IMR-90 (cell line): Measurements from ENCODE around the gene ADAMTS20. TPM values are rescaled to one million over a fixed set of nuclear protein-coding genes. Genes with fewer than 3 reads are reported as not detected.

ENCODE experiments used
- ATAC-seq: fragments of 200-7000 bp; cut with Tn5 transposase; 2 replicates; pipeline ENCODE4 v1.9.1; 2020; ENCODE audit warnings: low read depth, mild to moderate bottlenecking, moderate library complexity
- BruUV-seq: library from RNA; stranded (reverse); fragments of 400-500 nt; replicated peaks from 2 replicates; lab custom pipeline; 2021; lab: Mats Ljungman, UMichigan
- CTCF ChIA-PET: fragments of 300-600 bp; formaldehyde crosslinking; extraction: SDS; loops from one replicate; lab custom pipeline; 2021; ENCODE audit warnings: antibody characterized with exemption; lab: Yijun Ruan, JAX
- POLR2A ChIA-PET: fragments of 300-600 bp; sonication (Branson Sonifier 250); formaldehyde crosslinking; loops from one replicate; lab custom pipeline; 2022; ENCODE audit warnings: antibody characterized with exemption; ENCODE audit not compliant: unreplicated experiment; lab: Charles Lee
- DNase-seq: peaks from one replicate; pipeline ENCODE4 v3.0.0; 2013
- H2AFZ ChIP-seq: replicated peaks from 2 replicates; pipeline ENCODE3; 2013; ENCODE audit warnings: low read length, mild to moderate bottlenecking; ENCODE audit not compliant: poor library complexity
- H2AK5ac ChIP-seq: 2 replicates; pipeline ENCODE4 v1.6.1; 2013; ENCODE audit warnings: low read depth, low read length, inconsistent platforms
- H2AK9ac ChIP-seq: replicated peaks from 2 replicates; pipeline ENCODE3; 2013; ENCODE audit warnings: mild to moderate bottlenecking, low read depth, low read length, moderate library complexity; ENCODE audit not compliant: poor library complexity
- H2BK120ac ChIP-seq: 2 replicates; pipeline ENCODE4 v1.6.1; 2013; ENCODE audit warnings: low read depth, low read length, inconsistent platforms
- H2BK15ac ChIP-seq: 3 replicates; pipeline ENCODE4 v1.6.1; 2013; ENCODE audit warnings: low read depth, low read length, inconsistent platforms
- H2BK20ac ChIP-seq: 2 replicates; pipeline ENCODE4 v1.6.1; 2013; ENCODE audit warnings: low read depth, mild to moderate bottlenecking, inconsistent platforms, low read length, moderate library complexity
- H2BK5ac ChIP-seq: 2 replicates; pipeline ENCODE4 v1.6.1; 2013; ENCODE audit warnings: mild to moderate bottlenecking, low read depth, low read length, inconsistent platforms; ENCODE audit not compliant: poor library complexity, severe bottlenecking
- H3K14ac ChIP-seq: replicated peaks from 2 replicates; pipeline ENCODE4 v1.6.1; 2013; ENCODE audit warnings: low read depth, low read length, inconsistent platforms
- H3K18ac ChIP-seq: 2 replicates; pipeline ENCODE4 v1.6.1; 2013; ENCODE audit warnings: low read depth, low read length, control low read depth
- H3K23ac ChIP-seq: 2 replicates; pipeline ENCODE4 v1.6.1; 2013; ENCODE audit warnings: low read depth, low read length, inconsistent platforms
- H3K27ac ChIP-seq: 2 replicates; pipeline ENCODE4 v1.5.1; 2013; ENCODE audit warnings: mild to moderate bottlenecking, control low read depth, low read length; ENCODE audit not compliant: insufficient read depth
- H3K27me3 ChIP-seq: 2 replicates; pipeline ENCODE4 v1.6.1; 2013; ENCODE audit warnings: low read length; ENCODE audit not compliant: control insufficient read depth, insufficient read depth
- H3K36me3 ChIP-seq: 2 replicates; pipeline ENCODE4 v1.6.1; 2013; ENCODE audit warnings: low read length, mixed read lengths; ENCODE audit not compliant: control insufficient read depth, insufficient read depth
- H3K4ac ChIP-seq: 2 replicates; pipeline ENCODE4 v1.6.1; 2013; ENCODE audit warnings: low read depth, low read length, inconsistent platforms
- H3K4me1 ChIP-seq: 2 replicates; pipeline ENCODE4 v1.6.1; 2013; ENCODE audit warnings: low read length, mixed read lengths; ENCODE audit not compliant: control insufficient read depth, insufficient read depth
- H3K4me2 ChIP-seq: 2 replicates; pipeline ENCODE4 v1.6.1; 2013; ENCODE audit warnings: low read depth, mild to moderate bottlenecking, control low read depth, low read length, moderate library complexity
- H3K4me3 ChIP-seq: 2 replicates; pipeline ENCODE4 v1.5.1; 2013; ENCODE audit warnings: low read depth, mild to moderate bottlenecking, control low read depth, low read length, moderate library complexity; ENCODE audit not compliant: insufficient read depth
- H3K56ac ChIP-seq: 2 replicates; pipeline ENCODE4 v1.6.1; 2013; ENCODE audit warnings: low read length, inconsistent platforms; ENCODE audit not compliant: insufficient read depth; ENCODE audit errors: extremely low read depth
- H3K79me1 ChIP-seq, 2 experiments: 2 replicates each; pipeline ENCODE4 v1.6.1; 2013; ENCODE audit warnings: low read length in 2 of 2, inconsistent platforms in 1 of 2, low read depth in 1 of 2
- H3K9ac ChIP-seq: 2 replicates; pipeline ENCODE4 v1.6.1; 2013; ENCODE audit warnings: low read depth, low read length, control low read depth
- H3K9me1 ChIP-seq: 2 replicates; pipeline ENCODE4 v1.6.1; 2013; ENCODE audit warnings: low read length, inconsistent platforms; ENCODE audit not compliant: insufficient read depth
- H3K9me3 ChIP-seq: 2 replicates; pipeline ENCODE4 v1.6.1; 2013; ENCODE audit warnings: low read length; ENCODE audit not compliant: control insufficient read depth, insufficient read depth
- H4K20me1 ChIP-seq: 2 replicates; pipeline ENCODE4 v1.6.1; 2013; ENCODE audit warnings: low read length, inconsistent platforms; ENCODE audit not compliant: insufficient read depth
- H4K5ac ChIP-seq: 2 replicates; pipeline ENCODE4 v1.6.1; 2013; ENCODE audit warnings: mild to moderate bottlenecking, low read depth, low read length, control low read depth
- H4K8ac ChIP-seq, 2 experiments: 2 replicates each; pipeline ENCODE4 v1.6.1; 2013; ENCODE audit warnings: low read depth in 2 of 2, low read length in 2 of 2, control low read depth in 1 of 2, inconsistent platforms in 1 of 2
- H4K91ac ChIP-seq: 2 replicates; pipeline ENCODE4 v1.6.1; 2013; ENCODE audit warnings: low read depth, low read length, inconsistent platforms; ENCODE audit not compliant: insufficient read depth
- BHLHE40 ChIP-seq: fragments of 150-350 bp; IDR thresholded peaks from 2 replicates; pipeline ENCODE4 v1.6.1; 2016; ENCODE audit warnings: mild to moderate bottlenecking, low read depth, low read length
- ELK1 ChIP-seq: fragments of 150-350 bp; IDR thresholded peaks from 2 replicates; pipeline ENCODE4 v1.6.1; 2016; ENCODE audit warnings: low read depth, mild to moderate bottlenecking, low read length, moderate library complexity, borderline replicate concordance
- FOS ChIP-seq: fragments of 150-350 bp; IDR thresholded peaks from 2 replicates; pipeline ENCODE4 v1.6.1; 2016; ENCODE audit warnings: low read depth, low read length
- MAFK ChIP-seq: IDR thresholded peaks from 2 replicates; pipeline ENCODE4 v1.6.1; 2012; ENCODE audit warnings: low read depth, low read length, improper control_type of control experiment
- MXI1 ChIP-seq: IDR thresholded peaks from 2 replicates; pipeline ENCODE4 v1.6.1; 2012; ENCODE audit warnings: low read depth, mild to moderate bottlenecking, low read length, moderate library complexity, borderline replicate concordance
- NFE2L2 ChIP-seq: fragments of 150-350 bp; IDR thresholded peaks from 2 replicates; pipeline ENCODE4 v1.6.1; 2016; ENCODE audit warnings: low read depth, mild to moderate bottlenecking, low read length
- POLR2A ChIP-seq: IDR thresholded peaks from 2 replicates; pipeline ENCODE4 v1.6.1; 2012; ENCODE audit warnings: mild to moderate bottlenecking, low read depth, low read length
- WGBS, 2 experiments: methylation state at CpG; one replicate each; pipeline versions ENCODE4 v1.1.5 to v1.1.7; 2013; ENCODE audit warnings: missing lambda C conversion rate in 2 of 2; ENCODE audit not compliant: insufficient read length in 1 of 2; ENCODE audit errors: extremely low coverage in 2 of 2; 5-methylcytosine and 5-hydroxymethylcytosine counted together
- dilution Hi-C: fragments of 300-500 bp; cut with HindIII; formaldehyde crosslinking; loops from one replicate; pipeline ENCODE4 v1.14.3; 2018; ENCODE audit warnings: low sequenced_read_pairs; ENCODE audit not compliant: unreplicated experiment
- in situ Hi-C: fragments of 300-500 bp; cut with MboI; formaldehyde crosslinking; loops from 3 replicates; pipeline ENCODE4 v1.14.3; 2019; ENCODE audit warnings: low sequenced_read_pairs, inconsistent platforms, mixed read lengths
- intact Hi-C: fragments of 100-400 bp; cut with micrococcal nuclease; formaldehyde crosslinking; loops from 2 replicates; pipeline ENCODE4 v1.10.0; 2022
- polyA plus RNA-seq, 3 experiments: library from polyadenylated mRNA; depleted of rRNA; stranded (reverse); fragments of >200 nt; gene quantifications; 2 replicates each; pipeline ENCODE4 v1.2.3, GENCODE V29; 2012; ENCODE audit warnings: low replicate concordance in 1 of 3
- total RNA-seq: library from RNA; depleted of rRNA; stranded (reverse); fragments of >200 nt; gene quantifications from 2 replicates; pipeline ENCODE4 v1.2.3, GENCODE V29; 2012
- TF ChIP-seq, protein P1 (sequence below): fragments of 150-350 bp; IDR thresholded peaks from 2 replicates; pipeline ENCODE4 v1.6.1; 2017; ENCODE audit warnings: mild to moderate bottlenecking, antibody characterized with exemption, low read length, low read depth

The ADAMTS20 gene
- total and polyA plus RNA-seq, 2 of the 4 experiments (the other 2 are of a cell fraction) = not detected

DNA sequence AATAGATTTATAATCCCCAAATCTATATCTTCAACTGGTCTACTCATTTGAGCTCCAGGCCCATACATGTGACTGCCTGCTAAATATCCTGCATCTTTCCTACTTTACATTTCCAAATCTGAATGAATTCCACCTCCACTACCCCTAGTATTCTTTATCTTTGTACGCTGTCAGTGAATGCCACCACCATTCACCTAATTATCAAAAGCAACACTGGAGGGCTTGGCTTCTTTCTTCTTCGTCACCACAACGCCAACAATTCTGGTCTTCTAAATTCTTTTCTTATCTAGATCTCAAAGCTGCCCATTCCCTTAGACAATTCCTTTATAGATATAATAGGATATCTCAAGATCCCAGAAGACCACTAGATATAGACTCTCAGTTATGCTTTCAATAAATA is 47.1 kb upstream of the ADAMTS20 start:
- intact Hi-C loops (no loop called here), in situ Hi-C loops (no loop called here), dilution Hi-C loops (no loop called here)
- Histone ChIP-seq H4K91ac (no peak overlapping the region), H3K4me1 (no peaks in the 10 kb centered on the region), H3K56ac (no peak overlapping the region), H3K27me3 (no peaks in the 10 kb centered on the region), H2BK20ac (no peak overlapping the region), H3K27ac (no peak overlapping the region), H3K18ac (no peak overlapping the region), H3K9me3 (no peaks in the 10 kb centered on the region), H2BK120ac (no peak overlapping the region), H3K4ac (no peak overlapping the region), H3K14ac (no peak overlapping the region), H3K79me1 (no peaks in the 10 kb centered on the region), H4K20me1 (no peaks in the 10 kb centered on the region), H3K36me3 (no peaks in the 10 kb centered on the region), H2AK9ac (no peak overlapping the region), H3K4me3 (no peak overlapping the region), H4K5ac (no peak overlapping the region), H3K9ac (no peak overlapping the region), H3K9me1 (no peaks in the 10 kb centered on the region), H3K23ac (no peak overlapping the region), H2BK15ac (no peak overlapping the region), H2AFZ (no peak overlapping the region), H3K4me2 (no peak overlapping the region), H2AK5ac (no peak overlapping the region), H2BK5ac (no peak overlapping the region), H4K8ac (no peak overlapping the region)
- ChIA-PET CTCF (no interaction called here), POLR2A (no interaction called here)
- ATAC-seq (no peak), DNase-seq (no peak)
- BruUV-seq = no TSS peak
- WGBS, 2 experiments = 29% methylated on average over 1 of the region's 3 CpGs; no CpG with 5 or more reads in 1 of the 2 experiments
- TF ChIP-seq, protein P1, sequence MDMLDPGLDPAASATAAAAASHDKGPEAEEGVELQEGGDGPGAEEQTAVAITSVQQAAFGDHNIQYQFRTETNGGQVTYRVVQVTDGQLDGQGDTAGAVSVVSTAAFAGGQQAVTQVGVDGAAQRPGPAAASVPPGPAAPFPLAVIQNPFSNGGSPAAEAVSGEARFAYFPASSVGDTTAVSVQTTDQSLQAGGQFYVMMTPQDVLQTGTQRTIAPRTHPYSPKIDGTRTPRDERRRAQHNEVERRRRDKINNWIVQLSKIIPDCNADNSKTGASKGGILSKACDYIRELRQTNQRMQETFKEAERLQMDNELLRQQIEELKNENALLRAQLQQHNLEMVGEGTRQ = no peak
- TF ChIP-seq BHLHE40 (no peak), POLR2A (no peak), MAFK (no peak), FOS (no peak), NFE2L2 (no peak), MXI1 (no peak), ELK1 (no peak)
